ENCODE measurements around the gene ARMC12. TPM values are rescaled to one million over a fixed set of nuclear protein-coding genes. Genes with fewer than 3 reads are reported as not detected.

ARMC12 gene
- total RNA-seq, 1 donor from 2014 or later, result 1.9 TPM

DNA sequence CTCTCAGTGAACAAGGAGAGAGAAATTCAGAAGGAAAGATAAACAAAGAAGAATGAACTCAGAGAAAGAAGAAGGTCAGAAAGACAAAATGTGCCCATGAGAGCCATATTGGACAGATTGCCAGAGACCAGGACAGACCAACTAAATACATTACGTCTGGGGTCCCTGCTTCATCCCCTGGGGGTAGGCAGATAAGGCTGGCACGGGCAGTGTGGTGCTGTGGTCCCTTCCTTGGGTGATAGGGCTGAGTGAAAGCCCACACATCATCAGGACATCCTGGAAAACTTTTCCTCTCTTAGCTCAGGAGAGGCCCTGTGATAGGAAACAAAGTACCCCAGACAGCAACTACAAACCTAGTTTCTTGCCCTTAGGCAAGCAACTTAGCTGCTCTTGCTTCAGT lies 13.2 kb upstream of the ARMC12 start:
- Mint-ChIP-seq H3K9me3 (no peaks in the 10 kb centered on the region), H3K4me1 (peaks cover 81% of the 10 kb centered on the region), H3K4me3 (no peak overlapping the region), H3K27me3 (ENCODE audit: insufficient read depth, low read depth) (peaks cover 8% of the 10 kb centered on the region), H3K27ac (no peak overlapping the region), H3K36me3 (no peaks in the 10 kb centered on the region)
- H2AFZ ChIP-seq (replicated peaks), result no peak overlapping the region
- no peaks in the 10 kb centered on the region for H3K79me2 ChIP-seq (ENCODE audit: low read depth)
- peaks cover 56% of the 10 kb centered on the region for H3K4me1 ChIP-seq
- H3K27ac ChIP-seq, result no peak overlapping the region
- no peaks in the 10 kb centered on the region for H3K9me3 ChIP-seq (ENCODE audit: low read depth)
- TF ChIP-seq EZH2phosphoT487 (IDR thresholded peaks at IDR 0.05) (no peak), EZH2 (IDR thresholded peaks at IDR 0.05) (no peak)
- TF ChIP-seq, protein P1, sequence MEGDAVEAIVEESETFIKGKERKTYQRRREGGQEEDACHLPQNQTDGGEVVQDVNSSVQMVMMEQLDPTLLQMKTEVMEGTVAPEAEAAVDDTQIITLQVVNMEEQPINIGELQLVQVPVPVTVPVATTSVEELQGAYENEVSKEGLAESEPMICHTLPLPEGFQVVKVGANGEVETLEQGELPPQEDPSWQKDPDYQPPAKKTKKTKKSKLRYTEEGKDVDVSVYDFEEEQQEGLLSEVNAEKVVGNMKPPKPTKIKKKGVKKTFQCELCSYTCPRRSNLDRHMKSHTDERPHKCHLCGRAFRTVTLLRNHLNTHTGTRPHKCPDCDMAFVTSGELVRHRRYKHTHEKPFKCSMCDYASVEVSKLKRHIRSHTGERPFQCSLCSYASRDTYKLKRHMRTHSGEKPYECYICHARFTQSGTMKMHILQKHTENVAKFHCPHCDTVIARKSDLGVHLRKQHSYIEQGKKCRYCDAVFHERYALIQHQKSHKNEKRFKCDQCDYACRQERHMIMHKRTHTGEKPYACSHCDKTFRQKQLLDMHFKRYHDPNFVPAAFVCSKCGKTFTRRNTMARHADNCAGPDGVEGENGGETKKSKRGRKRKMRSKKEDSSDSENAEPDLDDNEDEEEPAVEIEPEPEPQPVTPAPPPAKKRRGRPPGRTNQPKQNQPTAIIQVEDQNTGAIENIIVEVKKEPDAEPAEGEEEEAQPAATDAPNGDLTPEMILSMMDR (IDR thresholded peaks at IDR 0.05), result no peak
- H3F3A ChIP-seq (ENCODE audit: low read depth), result peaks cover 50% of the 10 kb centered on the region
- H3K9ac ChIP-seq, result no peak overlapping the region
- no peak overlapping the region for H3K4me2 ChIP-seq
- H3K27me3 ChIP-seq, result peaks cover 11% of the 10 kb centered on the region
- no peak for DNase-seq (ENCODE audit: low spot score)
- no peaks in the 10 kb centered on the region for H4K20me1 ChIP-seq (ENCODE audit: low read depth)
- H3K36me3 ChIP-seq, result no peaks in the 10 kb centered on the region
- no peak overlapping the region for H3K4me3 ChIP-seq

DNA sequence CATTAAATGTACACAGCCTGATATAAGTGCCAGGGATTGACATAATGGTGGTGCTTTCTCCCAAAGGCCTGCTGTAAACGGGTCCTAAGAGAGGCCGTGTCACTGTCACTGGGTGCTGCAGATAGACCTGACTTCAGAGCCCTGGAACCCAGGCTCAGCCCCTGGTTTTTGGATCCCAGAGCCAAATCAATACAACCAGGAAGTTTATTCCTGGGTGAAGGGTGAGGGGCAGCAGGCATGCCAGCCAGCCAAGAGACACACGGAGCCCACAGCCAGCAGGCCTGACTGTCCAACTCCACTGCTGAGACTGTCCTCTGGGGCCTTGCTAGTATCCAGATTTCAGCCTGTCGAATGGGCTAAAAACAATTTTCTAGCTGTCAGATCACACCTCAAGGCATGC lies 12.8 kb upstream of the ARMC12 start:
- Histone ChIP-seq H3K9me3 (ENCODE audit: low read depth) (no peaks in the 10 kb centered on the region), H3K79me2 (ENCODE audit: low read depth) (no peaks in the 10 kb centered on the region), H3K4me3 (no peak overlapping the region), H3K4me2 (no peak overlapping the region), H4K20me1 (ENCODE audit: low read depth) (no peaks in the 10 kb centered on the region), H3K9ac (no peak overlapping the region), H3K27ac (no peak overlapping the region), H3F3A (ENCODE audit: low read depth) (peaks cover 49% of the 10 kb centered on the region), H2AFZ (replicated peaks) (no peak overlapping the region), H3K27me3 (peaks cover 11% of the 10 kb centered on the region), H3K4me1 (peaks cover 55% of the 10 kb centered on the region), H3K36me3 (no peaks in the 10 kb centered on the region)
- no peak for TF ChIP-seq EZH2 (IDR thresholded peaks at IDR 0.05)
- TF ChIP-seq, protein P1 (IDR thresholded peaks at IDR 0.05), result no peak
- no peak for TF ChIP-seq EZH2phosphoT487 (IDR thresholded peaks at IDR 0.05)
- no peaks in the 10 kb centered on the region for H3K36me3 Mint-ChIP-seq
- DNase-seq (ENCODE audit: low spot score), result no peak
- H3K4me3 Mint-ChIP-seq, result no peak overlapping the region
- no peak overlapping the region for H3K27ac Mint-ChIP-seq
- peaks cover 79% of the 10 kb centered on the region for H3K4me1 Mint-ChIP-seq
- H3K27me3 Mint-ChIP-seq (ENCODE audit: insufficient read depth, low read depth), result peaks cover 8% of the 10 kb centered on the region
- no peaks in the 10 kb centered on the region for H3K9me3 Mint-ChIP-seq

DNA sequence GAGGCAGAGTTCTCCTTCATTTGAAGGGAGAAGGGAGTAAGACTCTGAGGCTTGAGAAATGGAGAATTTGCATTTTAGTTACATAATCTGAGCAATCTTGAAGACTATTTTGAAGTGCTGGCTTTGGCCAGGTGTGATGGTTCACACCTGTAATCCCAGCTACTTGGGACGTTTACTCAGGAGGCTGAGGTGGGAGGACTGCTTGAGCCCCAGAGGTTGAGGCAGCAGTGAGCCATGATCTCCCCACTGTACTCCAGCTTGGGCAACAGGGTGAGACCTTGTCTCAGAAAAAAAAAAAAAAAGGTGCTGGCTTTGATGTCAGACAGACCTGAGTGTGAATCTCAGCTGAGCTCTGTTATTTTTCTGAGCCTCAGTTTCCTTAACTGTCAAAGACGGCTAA lies 12.4 kb upstream of the ARMC12 start:
- Histone ChIP-seq H3K4me3 (no peak overlapping the region), H3K27me3 (peaks cover 11% of the 10 kb centered on the region), H3F3A (ENCODE audit: low read depth) (peaks cover 52% of the 10 kb centered on the region), H3K9ac (no peak overlapping the region), H3K4me2 (no peak overlapping the region), H3K9me3 (ENCODE audit: low read depth) (no peaks in the 10 kb centered on the region), H3K36me3 (no peaks in the 10 kb centered on the region), H3K79me2 (ENCODE audit: low read depth) (no peaks in the 10 kb centered on the region), H2AFZ (replicated peaks) (no peak overlapping the region), H4K20me1 (ENCODE audit: low read depth) (no peaks in the 10 kb centered on the region), H3K4me1 (peaks cover 52% of the 10 kb centered on the region), H3K27ac (no peak overlapping the region)
- Mint-ChIP-seq H3K4me3 (no peak overlapping the region), H3K27me3 (ENCODE audit: insufficient read depth, low read depth) (peaks cover 8% of the 10 kb centered on the region), H3K27ac (no peak overlapping the region), H3K4me1 (peaks cover 79% of the 10 kb centered on the region), H3K36me3 (no peaks in the 10 kb centered on the region), H3K9me3 (no peaks in the 10 kb centered on the region)
- TF ChIP-seq EZH2 (IDR thresholded peaks at IDR 0.05) (no peak), EZH2phosphoT487 (IDR thresholded peaks at IDR 0.05) (no peak)
- TF ChIP-seq, protein P1 (IDR thresholded peaks at IDR 0.05), result no peak
- no peak for DNase-seq (ENCODE audit: low spot score)

Measured in neural progenitor cell (in vitro differentiated cells).